NK-92 (cell line): Measurements from ENCODE around the gene CCNB3.

Source experiments
- DNase-seq: peaks from one replicate; lab custom pipeline; 2025; ENCODE audit not compliant: unreplicated experiment; lab: John Stamatoyannopoulos, UW

The CCNB3 gene

DNA sequence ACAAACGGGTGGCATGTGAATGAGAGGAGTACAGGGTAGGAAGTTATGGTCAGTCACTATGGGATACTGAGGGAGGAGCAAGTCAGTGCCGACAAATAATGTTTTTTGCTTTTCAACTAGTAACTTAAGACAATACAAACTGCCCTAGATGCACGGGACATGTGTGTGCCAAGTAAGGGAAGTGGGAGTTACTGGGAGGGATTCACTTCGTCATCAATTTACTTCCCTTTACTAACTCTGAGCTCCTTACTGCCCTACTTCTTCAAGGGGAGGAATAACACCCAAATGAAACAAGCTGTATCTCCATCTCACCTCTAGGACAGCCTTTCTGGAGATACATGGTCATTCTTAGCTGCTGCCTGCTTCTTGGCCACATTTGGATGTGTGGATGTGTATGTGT is 168.4 kb downstream of the CCNB3 start:
- DNase-seq, result no peak

DNA sequence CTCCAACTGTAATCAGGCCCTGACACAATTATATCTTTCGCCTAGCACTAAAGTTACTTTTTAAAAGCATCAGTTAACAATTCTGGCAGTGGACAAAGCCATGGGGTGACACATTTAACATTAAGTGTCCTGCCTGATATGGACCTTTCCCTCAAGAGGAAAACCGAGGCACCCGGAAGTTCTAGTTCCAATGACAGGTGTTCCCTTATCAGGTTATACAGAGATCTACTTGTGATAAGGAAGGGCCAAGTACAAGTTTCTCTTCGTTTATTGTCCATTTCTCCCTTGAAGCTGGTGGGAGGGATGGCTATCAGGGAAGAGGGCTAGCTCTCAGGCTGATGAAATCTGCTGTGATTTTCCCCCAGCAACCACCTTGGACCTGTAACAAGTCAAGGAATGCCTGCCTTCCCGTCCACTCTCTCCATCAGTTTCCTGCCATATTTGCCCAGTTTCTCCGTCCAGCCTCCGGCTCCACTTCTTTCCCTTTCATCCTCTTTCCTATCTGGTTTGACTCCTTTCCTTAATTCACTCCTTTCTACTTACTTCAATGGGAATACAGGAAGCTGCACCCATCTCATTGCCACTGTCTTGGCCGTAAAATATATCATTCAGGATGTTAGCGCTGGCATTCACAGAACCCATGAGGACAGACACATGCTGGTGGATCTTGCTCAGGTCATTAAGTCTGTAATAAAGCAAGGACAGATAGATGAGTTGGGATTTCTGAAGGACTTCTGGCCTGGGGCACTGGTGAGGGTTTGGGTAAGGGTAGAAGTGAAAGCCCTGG is 171.1 kb downstream of the CCNB3 start:
- no peak for DNase-seq

DNA sequence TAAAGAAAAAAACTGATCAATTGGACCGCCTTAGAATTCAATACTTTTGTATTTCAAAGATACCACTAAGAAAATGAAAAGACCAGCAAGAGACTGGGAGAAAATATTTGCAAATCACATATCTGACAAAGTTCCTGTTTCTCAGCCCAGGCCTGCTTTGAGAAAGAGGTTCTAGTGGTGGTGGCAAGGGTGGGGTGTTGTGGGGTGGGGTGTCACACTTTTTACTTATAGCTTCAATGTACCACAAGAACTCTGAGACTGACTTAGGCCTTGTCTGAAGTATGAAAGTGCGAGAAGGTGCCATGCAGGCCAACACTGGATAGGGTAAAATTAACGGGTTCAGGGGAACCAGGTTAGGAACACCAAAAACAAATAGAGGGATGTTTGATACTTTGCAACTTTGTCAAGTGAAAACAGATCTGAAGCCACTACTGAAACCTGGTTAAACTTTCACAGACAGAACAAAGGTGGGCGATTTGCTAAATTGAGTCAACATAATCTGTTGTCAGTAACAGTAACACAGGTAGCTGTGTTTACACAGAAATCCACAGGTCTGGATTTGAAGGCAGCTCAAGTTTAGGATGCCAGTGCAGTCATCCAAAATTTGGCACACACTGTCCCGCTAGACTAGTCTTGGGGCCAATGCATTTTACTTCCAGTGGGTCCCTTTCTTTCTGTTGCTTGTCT is 177.3 kb downstream of the CCNB3 start:
- DNase-seq, result no peak

DNA sequence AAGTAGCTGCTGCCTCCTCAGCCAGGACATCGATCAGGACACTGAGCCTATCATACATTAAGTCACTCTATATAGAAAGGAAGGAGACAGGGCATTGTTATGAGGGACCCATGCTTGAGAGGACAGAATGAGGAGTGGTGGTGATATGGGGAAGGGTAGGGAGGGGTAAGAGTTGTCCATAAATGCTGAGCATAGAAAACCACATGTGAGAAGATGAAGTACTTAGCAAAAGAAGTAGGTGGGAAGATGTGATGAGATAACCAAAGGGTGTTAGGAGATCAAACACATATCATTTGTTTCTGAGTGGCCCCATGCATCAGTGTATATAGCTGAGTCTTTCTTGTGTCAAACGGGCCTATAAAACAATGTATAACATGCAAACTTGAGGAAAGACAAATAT is 182.0 kb downstream of the CCNB3 start:
- no peak for DNase-seq

DNA sequence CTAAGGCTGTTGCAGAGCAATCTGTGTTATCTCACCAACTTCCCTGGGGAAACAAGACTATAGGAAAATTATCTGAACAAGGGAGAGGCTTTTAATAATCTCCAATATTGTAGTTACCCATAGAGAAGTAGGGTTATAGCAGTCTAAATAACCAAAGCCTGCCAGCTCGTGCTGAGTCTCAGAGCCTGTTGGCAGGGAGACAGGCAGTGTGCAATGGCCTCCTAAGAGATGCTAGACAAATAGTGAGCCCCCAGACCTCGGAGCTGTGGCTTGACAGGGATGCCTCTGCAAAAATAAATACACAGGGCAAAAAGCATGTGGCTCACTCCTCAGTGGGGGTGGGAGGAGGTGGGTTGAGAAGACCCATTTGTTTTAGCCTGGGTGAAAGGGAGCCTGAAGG is 189.3 kb downstream of the CCNB3 start:
- DNase-seq, result no peak
